Kidney epithelial cell (primary cell): ENCODE measurements around the gene ITGB1. TPM values are rescaled to one million over a fixed set of nuclear protein-coding genes. Genes with fewer than 3 reads are reported as not detected.
"Not testable (repeated sequence)": the region's sequence is repeated elsewhere in the genome, so short reads cannot be mapped to it uniquely, and the experiment has no call there.

Experiments
- DNase-seq: peaks from one replicate; pipeline ENCODE4 v3.0.0-alpha.2; 2010; ENCODE audit warnings: low read depth
- H3K27me3 ChIP-seq: 2 replicates; pipeline ENCODE4 v1.6.0; 2011; ENCODE audit warnings: low read length; ENCODE audit not compliant: control insufficient read depth, insufficient read depth
- H3K36me3 ChIP-seq: 2 replicates; pipeline ENCODE4 v1.5.1; 2011; ENCODE audit warnings: low read length; ENCODE audit not compliant: control insufficient read depth, insufficient read depth
- H3K4me3 ChIP-seq: 2 replicates; pipeline ENCODE4 v1.5.1; 2011; ENCODE audit warnings: low read depth, mild to moderate bottlenecking, control low read depth, low read length
- total RNA-seq: library from RNA; depleted of rRNA; stranded (reverse); fragments of >200 nt; gene quantifications from 2 replicates; pipeline ENCODE4 v1.2.3, GENCODE V29; 2015
- TF ChIP-seq, protein P1 (sequence below): IDR thresholded peaks from 2 replicates; pipeline ENCODE4 v1.5.1; 2011; ENCODE audit warnings: mild to moderate bottlenecking, moderate library complexity, low read length, control low read depth, inconsistent platforms; ENCODE audit not compliant: insufficient read depth, poor library complexity, severe bottlenecking

Gene ITGB1
- total RNA-seq, 1 donor from 2014 or later: 2,227 TPM

DNA sequence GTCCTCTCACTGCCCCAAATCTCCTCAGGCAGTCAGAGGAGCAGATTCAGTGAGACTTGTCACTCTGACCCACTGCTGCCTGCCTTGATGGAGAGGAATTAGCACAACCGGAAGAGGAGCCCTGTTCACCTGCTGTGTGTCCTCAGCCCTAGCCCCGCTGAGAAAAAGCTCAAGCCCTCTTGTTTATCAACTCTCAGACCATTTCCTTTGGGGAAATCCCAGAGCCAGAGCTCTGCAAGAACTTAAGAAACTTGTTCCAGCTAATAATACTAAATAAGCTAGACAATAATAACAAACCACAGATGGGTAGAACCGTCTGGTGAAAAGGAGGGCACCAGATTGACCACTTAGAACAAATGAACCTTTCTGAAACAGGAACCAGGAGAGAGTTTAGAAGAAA lies 37.7 kb upstream of the ITGB1 start:
- Histone ChIP-seq H3K27me3 (no peaks in the 10 kb centered on the region), H3K4me3 (no peak overlapping the region), H3K36me3 (no peaks in the 10 kb centered on the region)
- no peak for DNase-seq
- TF ChIP-seq, protein P1, sequence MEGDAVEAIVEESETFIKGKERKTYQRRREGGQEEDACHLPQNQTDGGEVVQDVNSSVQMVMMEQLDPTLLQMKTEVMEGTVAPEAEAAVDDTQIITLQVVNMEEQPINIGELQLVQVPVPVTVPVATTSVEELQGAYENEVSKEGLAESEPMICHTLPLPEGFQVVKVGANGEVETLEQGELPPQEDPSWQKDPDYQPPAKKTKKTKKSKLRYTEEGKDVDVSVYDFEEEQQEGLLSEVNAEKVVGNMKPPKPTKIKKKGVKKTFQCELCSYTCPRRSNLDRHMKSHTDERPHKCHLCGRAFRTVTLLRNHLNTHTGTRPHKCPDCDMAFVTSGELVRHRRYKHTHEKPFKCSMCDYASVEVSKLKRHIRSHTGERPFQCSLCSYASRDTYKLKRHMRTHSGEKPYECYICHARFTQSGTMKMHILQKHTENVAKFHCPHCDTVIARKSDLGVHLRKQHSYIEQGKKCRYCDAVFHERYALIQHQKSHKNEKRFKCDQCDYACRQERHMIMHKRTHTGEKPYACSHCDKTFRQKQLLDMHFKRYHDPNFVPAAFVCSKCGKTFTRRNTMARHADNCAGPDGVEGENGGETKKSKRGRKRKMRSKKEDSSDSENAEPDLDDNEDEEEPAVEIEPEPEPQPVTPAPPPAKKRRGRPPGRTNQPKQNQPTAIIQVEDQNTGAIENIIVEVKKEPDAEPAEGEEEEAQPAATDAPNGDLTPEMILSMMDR: no peak

DNA sequence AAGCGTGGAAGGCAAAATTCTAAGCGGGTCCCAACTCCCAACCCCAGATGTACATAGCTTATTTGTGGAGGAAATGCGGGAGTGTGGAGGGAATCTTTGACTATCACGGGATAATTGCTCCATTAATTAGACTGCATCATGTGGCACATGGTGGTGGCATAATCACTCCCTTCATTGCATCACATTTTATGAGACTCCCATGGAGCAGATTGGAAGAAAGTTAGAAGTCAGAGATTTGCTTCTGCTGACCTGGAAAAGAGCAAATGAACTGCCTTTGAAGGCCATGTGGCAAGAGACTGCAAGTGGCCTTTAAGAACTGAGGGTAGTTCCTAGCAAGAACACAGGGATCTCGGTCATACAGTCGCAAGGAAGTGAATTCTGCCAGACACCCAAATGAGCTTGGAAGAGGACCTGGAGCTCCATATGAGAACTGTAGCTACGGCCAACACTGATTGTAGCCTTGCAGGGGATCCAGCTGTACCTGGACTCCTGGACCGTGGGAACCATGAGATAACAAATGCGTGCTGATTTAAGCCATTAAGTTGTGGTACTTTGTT lies 37.1 kb upstream of the ITGB1 start:
- Histone ChIP-seq H3K27me3 (no peaks in the 10 kb centered on the region), H3K36me3 (no peaks in the 10 kb centered on the region), H3K4me3 (no peak overlapping the region)
- DNase-seq: no peak
- TF ChIP-seq, protein P1: no peak

DNA sequence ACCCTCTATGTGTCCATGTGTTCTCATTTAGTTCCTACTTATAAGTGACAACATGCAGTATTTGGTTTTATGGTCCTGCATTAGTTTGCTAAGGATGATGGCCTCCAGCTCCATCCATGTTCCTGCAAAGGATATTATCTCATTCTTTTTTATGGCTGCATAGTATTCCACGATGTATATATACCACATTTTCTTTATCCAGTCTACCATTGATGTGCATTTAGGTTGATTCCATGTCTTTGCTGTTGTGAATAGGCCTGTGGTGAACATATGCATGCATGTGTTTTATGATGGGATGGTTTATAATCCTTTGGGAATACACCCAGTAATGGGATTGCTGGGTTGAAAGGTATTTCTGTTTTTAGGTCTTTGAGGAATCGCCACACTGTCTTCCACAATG lies 36.6 kb upstream of the ITGB1 start:
- not testable (repeated sequence) for H3K27me3 ChIP-seq, H3K36me3 ChIP-seq, DNase-seq, H3K4me3 ChIP-seq

DNA sequence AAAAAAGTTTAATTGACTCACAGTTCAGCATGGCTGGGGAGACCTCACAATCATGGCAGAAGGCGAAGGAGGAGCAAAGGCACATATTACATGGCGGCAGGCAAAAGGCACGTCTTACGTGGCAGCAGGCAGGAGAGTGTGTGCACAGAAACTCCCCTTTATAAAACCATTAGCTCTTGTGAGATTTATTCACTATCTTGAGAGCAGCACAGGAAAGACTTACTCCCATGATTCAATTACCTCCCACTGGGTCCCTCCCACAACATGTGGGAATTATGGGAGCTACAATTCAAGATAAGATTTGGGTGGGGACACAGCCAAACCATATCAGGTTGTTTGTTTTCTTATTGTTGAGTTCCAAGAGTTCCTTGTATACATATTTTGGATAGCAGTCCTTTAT lies 34.3 kb upstream of the ITGB1 start:
- not testable (repeated sequence) for H3K4me3 ChIP-seq, H3K27me3 ChIP-seq, DNase-seq, H3K36me3 ChIP-seq

DNA sequence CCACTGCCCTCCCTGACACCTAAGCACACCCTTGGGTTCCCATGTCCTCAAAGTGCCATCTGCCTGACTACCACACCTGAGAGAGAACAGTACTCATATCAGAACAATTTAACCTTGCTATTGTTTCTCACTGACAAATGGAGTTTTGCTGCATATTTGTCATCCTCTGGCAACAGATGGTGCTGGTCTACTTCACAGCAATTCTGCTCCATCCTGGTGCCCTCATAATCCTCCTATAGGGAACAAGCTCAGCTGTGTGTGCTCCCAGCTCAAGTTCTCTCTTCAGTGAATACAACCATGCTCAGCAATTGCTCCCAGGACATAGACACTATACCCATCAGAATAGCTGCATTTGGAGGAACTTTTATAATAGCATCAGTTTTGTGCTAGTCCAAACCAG lies 32.8 kb upstream of the ITGB1 start:
- no peaks in the 10 kb centered on the region for H3K36me3 ChIP-seq
- DNase-seq: no peak
- H3K4me3 ChIP-seq: no peak overlapping the region
- H3K27me3 ChIP-seq: no peaks in the 10 kb centered on the region
- TF ChIP-seq, protein P1: no peak

DNA sequence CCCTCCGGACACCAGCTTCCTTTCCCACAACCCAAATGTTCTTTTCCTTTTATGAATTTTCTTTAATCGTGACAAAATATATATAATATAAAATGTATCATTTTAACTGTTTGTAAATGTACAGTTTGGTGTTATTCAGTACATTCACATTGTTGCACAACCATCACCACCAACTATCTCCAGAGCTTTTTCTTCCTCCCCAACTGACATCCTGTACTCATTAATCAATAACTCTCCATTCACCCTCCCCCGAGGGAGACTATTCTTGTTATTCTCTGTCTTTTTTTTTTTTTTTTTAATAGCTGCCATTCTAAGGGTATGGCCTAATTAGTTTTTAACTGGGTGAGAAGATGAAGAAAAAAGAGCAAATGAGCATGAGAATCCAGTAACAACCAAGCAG lies 30.6 kb upstream of the ITGB1 start:
- Histone ChIP-seq H3K4me3 (no peak overlapping the region), H3K36me3 (no peaks in the 10 kb centered on the region), H3K27me3 (no peaks in the 10 kb centered on the region)
- no peak for DNase-seq
- TF ChIP-seq, protein P1: no peak

DNA sequence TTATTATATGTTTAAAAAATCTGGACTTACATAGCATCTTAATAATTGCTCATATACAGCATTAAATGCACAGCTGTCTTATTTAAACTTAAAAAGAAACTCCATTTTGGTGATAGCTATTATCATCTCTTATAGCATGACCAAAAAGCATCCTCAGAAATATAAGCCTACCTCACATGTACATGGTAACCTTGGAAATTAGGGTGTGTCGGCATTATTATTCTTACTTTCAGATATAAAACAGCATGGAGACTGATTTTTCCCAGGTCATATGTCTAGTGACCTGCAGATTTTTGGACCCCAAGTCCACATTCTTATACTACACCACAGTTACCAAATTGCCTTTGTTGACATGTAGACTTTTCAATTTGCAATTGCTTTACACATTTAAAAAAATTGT lies 29.1 kb upstream of the ITGB1 start:
- H3K4me3 ChIP-seq: no peak overlapping the region
- H3K27me3 ChIP-seq: no peaks in the 10 kb centered on the region
- TF ChIP-seq, protein P1: no peak
- DNase-seq: no peak
- H3K36me3 ChIP-seq: no peaks in the 10 kb centered on the region
